Type B pancreatic cell (in vitro differentiated cells): ENCODE measurements around the gene SYNE2. TPM values are rescaled to one million over a fixed set of nuclear protein-coding genes. Genes with fewer than 3 reads are reported as not detected.
A peak's percentile ranks its signal among the peaks of the same experiment; 100 is the strongest.

Experiments
- DNase-seq: peaks from one replicate; pipeline ENCODE4 v3.0.0; 2021; ENCODE audit warnings: mixed read lengths; ENCODE audit not compliant: unreplicated experiment; ENCODE audit errors: extremely low spot score
- H3K27ac Mint-ChIP-seq: 2 replicates; pipeline ENCODE4 v1.8.0; 2021; ENCODE audit warnings: mild to moderate bottlenecking, mixed read lengths
- H3K27me3 Mint-ChIP-seq: 2 replicates; pipeline ENCODE4 v1.8.0; 2021; ENCODE audit warnings: mixed read lengths
- H3K36me3 Mint-ChIP-seq: 2 replicates; pipeline ENCODE4 v1.8.0; 2021; ENCODE audit warnings: mixed read lengths
- H3K4me1 Mint-ChIP-seq: one replicate; pipeline ENCODE4 v1.8.0; 2021; ENCODE audit warnings: mixed read lengths; ENCODE audit not compliant: unreplicated experiment
- H3K4me3 Mint-ChIP-seq: 2 replicates; pipeline ENCODE4 v1.8.0; 2021; ENCODE audit warnings: mild to moderate bottlenecking, mixed read lengths
- H3K9me3 Mint-ChIP-seq: 2 replicates; pipeline ENCODE4 v1.8.0; 2021; ENCODE audit warnings: mixed read lengths
- CTCF ChIP-seq: fragments of 200-600 bp; sonication (generic); conservative IDR thresholded peaks from 2 replicates; pipeline ENCODE4 v1.5.0; 2021; ENCODE audit warnings: antibody characterized with exemption, mild to moderate bottlenecking
- total RNA-seq: library from RNA; stranded (reverse); gene quantifications from 2 replicates; pipeline ENCODE4 v1.2.1, GENCODE V29; 2021; ENCODE audit warnings: low replicate concordance

The SYNE2 gene
- total RNA-seq, 1 donor from 2014 or later: 75.1 TPM

- H3K4me1 Mint-ChIP-seq: peaks cover 1% of the 10 kb centered on the region
- DNase-seq: no peak
- peaks cover 31% of the 10 kb centered on the region for H3K36me3 Mint-ChIP-seq
- no peak overlapping the region for H3K4me3 Mint-ChIP-seq
- H3K27me3 Mint-ChIP-seq: no peaks in the 10 kb centered on the region
- no peaks in the 10 kb centered on the region for H3K9me3 Mint-ChIP-seq
- no peak for TF ChIP-seq CTCF
- H3K27ac Mint-ChIP-seq: no peak overlapping the region
Observed at GRCh38 chr14:64218344-64219240, 365.8 kb downstream of the SYNE2 start.

- Mint-ChIP-seq H3K27ac (no peak overlapping the region), H3K36me3 (peaks cover 39% of the 10 kb centered on the region), H3K9me3 (no peaks in the 10 kb centered on the region), H3K4me1 (no peaks in the 10 kb centered on the region), H3K4me3 (no peak overlapping the region), H3K27me3 (no peaks in the 10 kb centered on the region)
- TF ChIP-seq CTCF: no peak
- no peak for DNase-seq
Observed at GRCh38 chr14:64220056-64220455, 367.3 kb downstream of the SYNE2 start.

- TF ChIP-seq CTCF: no peak
- no peak overlapping the region for H3K27ac Mint-ChIP-seq
- H3K27me3 Mint-ChIP-seq: no peaks in the 10 kb centered on the region
- H3K4me1 Mint-ChIP-seq: no peaks in the 10 kb centered on the region
- peaks cover 36% of the 10 kb centered on the region for H3K36me3 Mint-ChIP-seq
- no peak for DNase-seq
- H3K9me3 Mint-ChIP-seq: no peaks in the 10 kb centered on the region
- no peak overlapping the region for H3K4me3 Mint-ChIP-seq
Observed at GRCh38 chr14:64220466-64220865, 367.7 kb downstream of the SYNE2 start.

- Mint-ChIP-seq H3K27me3 (no peaks in the 10 kb centered on the region), H3K27ac (peak overlapping the region; percentile 55), H3K36me3 (peaks cover 26% of the 10 kb centered on the region), H3K9me3 (no peaks in the 10 kb centered on the region), H3K4me1 (no peaks in the 10 kb centered on the region), H3K4me3 (no peak overlapping the region)
- DNase-seq: no peak
- no peak for TF ChIP-seq CTCF
Observed at GRCh38 chr14:64221391-64222003, 368.7 kb downstream of the SYNE2 start.

- no peaks in the 10 kb centered on the region for H3K27me3 Mint-ChIP-seq
- no peak overlapping the region for H3K4me3 Mint-ChIP-seq
- DNase-seq: no peak
- H3K36me3 Mint-ChIP-seq: peaks cover 23% of the 10 kb centered on the region
- H3K9me3 Mint-ChIP-seq: no peaks in the 10 kb centered on the region
- H3K27ac Mint-ChIP-seq: no peak overlapping the region
- H3K4me1 Mint-ChIP-seq: no peaks in the 10 kb centered on the region
- no peak for TF ChIP-seq CTCF
Observed at GRCh38 chr14:64225151-64225757, 372.4 kb downstream of the SYNE2 start.
